OCI-LY1 (cell line): ENCODE data around the gene B3GNT8.

ENCODE experiments used
- H2AFZ ChIP-seq: fragments of 200-600 bp; sonication (generic), shearing (Covaris generic); 2 replicates; pipeline ENCODE4 v1.6.0; 2014; ENCODE audit warnings: antibody characterized with exemption, mild to moderate bottlenecking, low read length
- H3F3A ChIP-seq: fragments of 200-600 bp; sonication (generic), shearing (Covaris generic); 2 replicates; pipeline ENCODE4 v1.6.0; 2014; ENCODE audit warnings: mild to moderate bottlenecking, antibody characterized with exemption, low read length, moderate library complexity; ENCODE audit not compliant: insufficient read depth
- H3K27ac ChIP-seq: fragments of 200-600 bp; sonication (generic); 2 replicates; pipeline ENCODE4 v1.5.1; 2014; ENCODE audit warnings: low read length, mixed run types, mild to moderate bottlenecking, low read depth; ENCODE audit not compliant: poor library complexity, severe bottlenecking
- H3K27me3 ChIP-seq: fragments of 200-600 bp; sonication (generic); 2 replicates; pipeline ENCODE4 v1.6.0; 2014; ENCODE audit warnings: antibody characterized with exemption, mild to moderate bottlenecking, low read length, moderate library complexity; ENCODE audit not compliant: insufficient read depth
- H3K36me3 ChIP-seq: fragments of 200-600 bp; sonication (generic); 2 replicates; pipeline ENCODE4 v1.6.1; 2014; ENCODE audit warnings: mild to moderate bottlenecking, antibody characterized with exemption, low read length, moderate library complexity, mixed read lengths; ENCODE audit not compliant: insufficient read depth
- H3K4me1 ChIP-seq: fragments of 200-600 bp; sonication (generic); 2 replicates; pipeline ENCODE4 v1.5.1; 2014; ENCODE audit warnings: mild to moderate bottlenecking, low read length, moderate library complexity; ENCODE audit not compliant: insufficient read depth, severe bottlenecking
- H3K4me2 ChIP-seq: fragments of 200-600 bp; sonication (generic), shearing (Covaris generic); 2 replicates; pipeline ENCODE4 v1.6.1; 2014; ENCODE audit warnings: low read length
- H3K4me3 ChIP-seq: fragments of 200-600 bp; sonication (generic); 2 replicates; pipeline ENCODE4 v1.5.1; 2014; ENCODE audit warnings: low read length, low read depth, mild to moderate bottlenecking, mixed read lengths; ENCODE audit not compliant: poor library complexity, severe bottlenecking
- H3K79me2 ChIP-seq: fragments of 200-600 bp; shearing (Covaris generic); 2 replicates; pipeline ENCODE4 v1.6.1; 2016; ENCODE audit warnings: mixed run types, low read length, mixed read lengths; ENCODE audit not compliant: insufficient read depth
- H3K9ac ChIP-seq: fragments of 200-600 bp; sonication (generic), shearing (Covaris generic); 2 replicates; pipeline ENCODE4 v1.6.1; 2014; ENCODE audit warnings: mild to moderate bottlenecking, low read length, mixed read lengths
- H3K9me2 ChIP-seq: fragments of 200-600 bp; sonication (generic), shearing (Covaris generic); 2 replicates; pipeline ENCODE4 v1.6.1; 2014; ENCODE audit warnings: low read depth, mild to moderate bottlenecking, low read length, mixed read lengths
- H3K9me3 ChIP-seq: fragments of 200-600 bp; shearing (Covaris generic); 2 replicates; pipeline ENCODE4 v1.6.1; 2014; ENCODE audit warnings: low read length, mixed read lengths
- H4K20me1 ChIP-seq: fragments of 200-600 bp; sonication (generic), shearing (Covaris generic); 2 replicates; pipeline ENCODE4 v1.6.0; 2016; ENCODE audit warnings: mild to moderate bottlenecking, low read length; ENCODE audit not compliant: insufficient read depth
- EZH2 ChIP-seq: fragments of 200-600 bp; sonication (generic), shearing (Covaris generic); IDR thresholded peaks from 2 replicates; pipeline ENCODE4 v1.8.0; 2017; ENCODE audit warnings: borderline replicate concordance, mixed run types, mild to moderate bottlenecking, antibody characterized with exemption, low read length, moderate library complexity, mixed read lengths
- TF ChIP-seq, protein P1 (sequence below): fragments of 200-600 bp; sonication (generic), shearing (Covaris generic); IDR thresholded peaks from 2 replicates; pipeline ENCODE4 v1.5.1; 2017; ENCODE audit warnings: mild to moderate bottlenecking, antibody characterized with exemption, low read length, moderate library complexity, mixed read lengths

Gene B3GNT8

DNA sequence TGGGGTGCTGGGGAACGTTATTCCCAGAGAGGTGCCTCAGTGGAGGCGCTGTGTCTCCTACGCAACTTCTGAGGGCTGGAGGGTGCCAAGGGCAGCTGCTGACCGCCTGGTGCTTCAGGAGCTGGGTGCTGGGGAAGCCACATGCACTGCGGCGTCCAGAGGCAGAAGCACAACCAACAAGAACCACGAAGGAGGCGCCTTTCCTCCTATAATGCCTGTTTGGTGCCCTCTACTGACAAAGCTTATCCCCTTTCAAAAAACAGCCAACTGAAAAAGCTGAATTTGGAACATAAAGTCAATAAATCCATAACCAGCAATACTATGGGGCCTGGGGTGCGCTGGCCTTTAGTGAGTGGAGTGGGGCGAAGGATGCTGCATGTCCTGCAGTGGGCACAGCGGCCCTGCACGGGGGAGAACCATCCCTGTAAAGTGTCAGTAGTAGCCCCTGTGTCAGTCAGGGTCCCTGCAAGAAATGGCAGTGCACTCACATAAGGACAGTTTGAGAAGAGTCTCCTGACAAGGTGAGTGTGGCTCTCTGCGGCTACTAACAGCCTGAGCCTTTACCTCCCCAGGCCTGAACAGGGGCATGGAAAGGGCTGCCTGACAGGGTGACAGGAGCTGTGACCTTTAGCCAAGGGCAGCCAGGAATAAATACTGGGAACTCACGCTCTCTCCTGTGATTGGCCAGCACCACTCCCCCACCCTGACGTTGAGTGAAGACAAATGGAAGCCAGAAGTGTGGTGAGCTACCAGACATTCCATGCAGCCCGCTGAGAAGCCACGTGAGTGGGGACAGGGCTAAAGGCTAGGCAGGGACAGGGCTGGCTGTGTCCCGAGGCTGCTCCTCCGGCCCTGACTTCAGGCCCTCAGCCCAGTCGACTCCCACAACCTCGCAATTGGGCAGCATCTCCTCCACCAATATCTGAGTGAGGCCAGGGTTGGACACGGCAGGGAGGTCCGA lies 4.5 kb upstream of the B3GNT8 start:
- Histone ChIP-seq H3K9ac (no peak overlapping the region), H3K27me3 (no peaks in the 10 kb centered on the region), H3K4me2 (no peak overlapping the region), H3K36me3 (peaks cover 40% of the 10 kb centered on the region), H3K9me2 (no peaks in the 10 kb centered on the region), H4K20me1 (no peaks in the 10 kb centered on the region), H3K79me2 (no peaks in the 10 kb centered on the region), H3K4me1 (no peaks in the 10 kb centered on the region), H3K27ac (no peak overlapping the region), H3K9me3 (no peaks in the 10 kb centered on the region), H3F3A (no peaks in the 10 kb centered on the region; the same call in 1 of the 2 replicates), H3K4me3 (no peak overlapping the region), H2AFZ (no peak overlapping the region)
- no peak for TF ChIP-seq EZH2
- TF ChIP-seq, protein P1, sequence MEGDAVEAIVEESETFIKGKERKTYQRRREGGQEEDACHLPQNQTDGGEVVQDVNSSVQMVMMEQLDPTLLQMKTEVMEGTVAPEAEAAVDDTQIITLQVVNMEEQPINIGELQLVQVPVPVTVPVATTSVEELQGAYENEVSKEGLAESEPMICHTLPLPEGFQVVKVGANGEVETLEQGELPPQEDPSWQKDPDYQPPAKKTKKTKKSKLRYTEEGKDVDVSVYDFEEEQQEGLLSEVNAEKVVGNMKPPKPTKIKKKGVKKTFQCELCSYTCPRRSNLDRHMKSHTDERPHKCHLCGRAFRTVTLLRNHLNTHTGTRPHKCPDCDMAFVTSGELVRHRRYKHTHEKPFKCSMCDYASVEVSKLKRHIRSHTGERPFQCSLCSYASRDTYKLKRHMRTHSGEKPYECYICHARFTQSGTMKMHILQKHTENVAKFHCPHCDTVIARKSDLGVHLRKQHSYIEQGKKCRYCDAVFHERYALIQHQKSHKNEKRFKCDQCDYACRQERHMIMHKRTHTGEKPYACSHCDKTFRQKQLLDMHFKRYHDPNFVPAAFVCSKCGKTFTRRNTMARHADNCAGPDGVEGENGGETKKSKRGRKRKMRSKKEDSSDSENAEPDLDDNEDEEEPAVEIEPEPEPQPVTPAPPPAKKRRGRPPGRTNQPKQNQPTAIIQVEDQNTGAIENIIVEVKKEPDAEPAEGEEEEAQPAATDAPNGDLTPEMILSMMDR, result peak; percentile 38; the same call in 1 of the 2 replicates

DNA sequence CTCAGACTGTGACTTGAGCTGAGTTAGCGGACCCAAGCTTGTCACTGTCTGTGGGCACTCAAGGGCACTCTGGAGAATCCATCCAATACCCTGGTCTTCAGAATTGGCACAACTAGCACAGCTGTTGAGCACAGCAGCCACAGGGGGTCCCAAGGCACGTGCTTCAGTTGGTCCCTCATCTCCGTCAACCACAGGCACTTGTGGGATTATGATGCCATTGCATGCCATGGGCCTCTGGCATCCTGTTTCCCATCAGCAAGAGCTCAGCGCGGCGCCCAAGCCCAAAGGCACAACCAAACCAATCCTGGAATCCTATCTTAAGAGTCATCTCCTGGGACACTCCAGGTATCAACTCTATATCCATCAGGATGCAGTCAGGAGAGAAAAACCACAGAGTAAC lies 3.7 kb upstream of the B3GNT8 start:
- Histone ChIP-seq H3F3A (no peaks in the 10 kb centered on the region; the same call in 1 of the 2 replicates), H3K4me2 (no peak overlapping the region), H3K9me2 (no peaks in the 10 kb centered on the region), H3K36me3 (peaks cover 41% of the 10 kb centered on the region), H4K20me1 (no peaks in the 10 kb centered on the region), H3K27me3 (no peaks in the 10 kb centered on the region), H3K9me3 (no peaks in the 10 kb centered on the region), H2AFZ (no peak overlapping the region), H3K27ac (no peak overlapping the region), H3K79me2 (no peaks in the 10 kb centered on the region), H3K4me1 (no peaks in the 10 kb centered on the region), H3K9ac (no peak overlapping the region), H3K4me3 (no peak overlapping the region)
- TF ChIP-seq EZH2, result no peak
- TF ChIP-seq, protein P1, result no peak

DNA sequence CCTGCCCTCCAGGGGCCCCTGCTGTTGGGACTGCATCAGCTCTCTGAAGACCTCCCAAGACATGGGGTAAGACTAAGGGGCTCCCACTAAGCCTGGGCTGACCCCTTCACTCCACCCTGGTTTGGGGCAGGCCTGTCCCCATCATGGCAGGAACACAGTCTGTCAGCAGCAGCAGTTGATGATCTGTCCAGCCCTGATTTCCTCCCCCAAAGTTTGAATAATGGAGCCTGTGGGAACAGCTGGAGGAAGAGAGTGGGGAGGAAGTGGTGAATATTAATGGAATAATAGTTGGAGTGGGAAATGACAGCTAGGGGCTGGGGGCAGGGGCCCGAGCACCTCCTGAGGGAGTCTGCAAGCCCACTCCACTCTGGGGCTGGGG lies 1.3 kb upstream of the B3GNT8 start:
- H3K4me3 ChIP-seq, result no peak overlapping the region
- no peak overlapping the region for H3K27ac ChIP-seq
- H3K27me3 ChIP-seq, result no peaks in the 10 kb centered on the region
- H3K9ac ChIP-seq, result no peak overlapping the region
- TF ChIP-seq, protein P1, result no peak
- no peak for TF ChIP-seq EZH2
- no peak overlapping the region for H2AFZ ChIP-seq
- no peaks in the 10 kb centered on the region for H3K9me2 ChIP-seq
- no peak overlapping the region for H3K4me2 ChIP-seq
- H3K4me1 ChIP-seq, result no peaks in the 10 kb centered on the region
- no peaks in the 10 kb centered on the region for H4K20me1 ChIP-seq
- no peaks in the 10 kb centered on the region for H3K79me2 ChIP-seq
- no peaks in the 10 kb centered on the region; the same call in 1 of the 2 replicates for H3F3A ChIP-seq
- peaks cover 58% of the 10 kb centered on the region for H3K36me3 ChIP-seq
- no peaks in the 10 kb centered on the region for H3K9me3 ChIP-seq
